Measurements from ENCODE around the gene ACTR6.
"Not testable (repeated sequence)": the region's sequence is repeated elsewhere in the genome, so short reads cannot be mapped to it uniquely, and the experiment has no call there.

ACTR6 gene

GRCh38 chr12:100200463-100201181 is at the start of gene ACTR6:
Gene ACTR6, plus strand, starts transcription at chr12:100200815. Its CDS starts 37 bp downstream, at chr12:100200852.
- DNase-seq, result peak; percentile 88

- no peak for DNase-seq
Observed at GRCh38 chr12:100151769-100152168, 48.8 kb upstream of the ACTR6 start.

GRCh38 chr12:100153131-100153530 is 47.5 kb upstream of the ACTR6 start:
- DNase-seq, result no peak

- DNase-seq, result peak; percentile 35
Observed at GRCh38 chr12:100154474-100155247, 46.0 kb upstream of the ACTR6 start.

- DNase-seq, result no peak
Observed at GRCh38 chr12:100156731-100157426, 43.7 kb upstream of the ACTR6 start.

- no peak for DNase-seq
Observed at GRCh38 chr12:100157427-100157821, 43.2 kb upstream of the ACTR6 start.

- DNase-seq, result no peak
Observed at GRCh38 chr12:100158535-100158934, 42.1 kb upstream of the ACTR6 start.

GRCh38 chr12:100159391-100160104 is 41.1 kb upstream of the ACTR6 start:
- no peak for DNase-seq

- peak; percentile 8 for DNase-seq
Observed at GRCh38 chr12:100163416-100164152, 37.0 kb upstream of the ACTR6 start.

- no peak for DNase-seq
Observed at GRCh38 chr12:100164153-100164704, 36.4 kb upstream of the ACTR6 start.

- DNase-seq, result no peak
Observed at GRCh38 chr12:100165356-100165755, 35.3 kb upstream of the ACTR6 start.

- no peak for DNase-seq
Observed at GRCh38 chr12:100166232-100166631, 34.4 kb upstream of the ACTR6 start.

- no peak for DNase-seq
Observed at GRCh38 chr12:100168562-100168961, 32.1 kb upstream of the ACTR6 start.

- no peak for DNase-seq
Observed at GRCh38 chr12:100169345-100169744, 31.3 kb upstream of the ACTR6 start.

GRCh38 chr12:100170313-100170858 is 30.2 kb upstream of the ACTR6 start:
- no peak for DNase-seq

GRCh38 chr12:100171248-100171647 is 29.4 kb upstream of the ACTR6 start:
- DNase-seq, result no peak

GRCh38 chr12:100173111-100173510 is 27.5 kb upstream of the ACTR6 start:
- DNase-seq, result no peak

- DNase-seq, result no peak
Observed at GRCh38 chr12:100174495-100174894, 26.1 kb upstream of the ACTR6 start.

- DNase-seq, result not testable (repeated sequence)
Observed at GRCh38 chr12:100176493-100176892, 24.1 kb upstream of the ACTR6 start.

- DNase-seq, result no peak
Observed at GRCh38 chr12:100179252-100179651, 21.4 kb upstream of the ACTR6 start.

GRCh38 chr12:100184549-100185145 is 16.0 kb upstream of the ACTR6 start:
- DNase-seq, result no peak
